GM12878 (cell line): ENCODE measurements around the gene FAP.

Source experiments
- CTCF ChIP-seq, 3 experiments: IDR thresholded peaks in 2 of 3; conservative IDR thresholded peaks in 1 of 3; 2 replicates each; pipeline ENCODE4 v1.5.1; 2011; ENCODE audit warnings: low read depth in 3 of 3, low read length in 3 of 3, mild to moderate bottlenecking in 3 of 3, control low read depth in 2 of 3, moderate library complexity in 2 of 3, inconsistent platforms in 1 of 3, mixed read lengths in 1 of 3; ENCODE audit not compliant: control insufficient read depth in 2 of 3, insufficient read depth in 1 of 3; ENCODE audit errors: extremely low read depth in 1 of 3
- EGR1 ChIP-seq, 2 experiments: IDR thresholded peaks; 1 replicate in 1 of 2; 2 replicates in 1 of 2; pipeline ENCODE4 v1.6.1; 2011 to 2012; ENCODE audit warnings: low read depth in 2 of 2, low read length in 2 of 2, borderline replicate concordance in 1 of 2, mild to moderate bottlenecking in 1 of 2, moderate library complexity in 1 of 2
- EP300 ChIP-seq, 2 experiments: fragments of 150-350 bp in 1 of 2; IDR thresholded peaks; 2 replicates each; pipeline ENCODE4 v1.6.1; 2011 to 2012; ENCODE audit warnings: low read depth in 2 of 2, low read length in 2 of 2, borderline replicate concordance in 1 of 2, improper control_type of control experiment in 1 of 2, inconsistent platforms in 1 of 2; ENCODE audit not compliant: control insufficient read depth in 1 of 2
- MTA2 ChIP-seq: fragments of 450-650 bp; IDR thresholded peaks from 2 replicates; pipeline ENCODE4 v1.6.1; 2016; ENCODE audit warnings: low read depth, mild to moderate bottlenecking, moderate library complexity
- MTA3 ChIP-seq: IDR thresholded peaks from 2 replicates; pipeline ENCODE4 v1.6.1; 2012; ENCODE audit warnings: low read length, inconsistent platforms, borderline replicate concordance
- NFIC ChIP-seq: IDR thresholded peaks from 2 replicates; pipeline ENCODE4 v1.6.1; 2012; ENCODE audit warnings: low read depth, mild to moderate bottlenecking, inconsistent platforms, low read length, moderate library complexity
- POLR2AphosphoS2 ChIP-seq: IDR thresholded peaks from 2 replicates; pipeline ENCODE4 v1.6.1; 2011; ENCODE audit warnings: low read depth, mild to moderate bottlenecking, low read length, improper control_type of control experiment, moderate library complexity
- RCOR1 ChIP-seq: conservative IDR thresholded peaks from 2 replicates; pipeline ENCODE4 v1.6.1; 2012; ENCODE audit warnings: low read depth, low read length, improper control_type of control experiment
- TAF1 ChIP-seq: IDR thresholded peaks from 2 replicates; pipeline ENCODE4 v1.6.1; 2011; ENCODE audit warnings: mild to moderate bottlenecking, low read depth, low read length, borderline replicate concordance
- TCF3 ChIP-seq: IDR thresholded peaks from 2 replicates; pipeline ENCODE4 v1.6.1; 2012; ENCODE audit warnings: low read depth, mild to moderate bottlenecking, low read length, borderline replicate concordance; ENCODE audit not compliant: insufficient read depth
- ZBED1 ChIP-seq: IDR thresholded peaks from 2 replicates; pipeline ENCODE4 v1.6.1; 2016; ENCODE audit warnings: borderline replicate concordance
- ZNF622 ChIP-seq: fragments of 450-650 bp; IDR thresholded peaks from 2 replicates; pipeline ENCODE4 v1.6.1; 2017; ENCODE audit warnings: mild to moderate bottlenecking, inconsistent platforms
- TF ChIP-seq, protein P1 (sequence below): IDR thresholded peaks from 2 replicates; pipeline ENCODE4 v1.6.1; 2011; ENCODE audit warnings: borderline replicate concordance, low read depth, mild to moderate bottlenecking, moderate library complexity, mixed read lengths, low read length; ENCODE audit not compliant: insufficient read depth; ENCODE audit errors: extremely low read length

DNA sequence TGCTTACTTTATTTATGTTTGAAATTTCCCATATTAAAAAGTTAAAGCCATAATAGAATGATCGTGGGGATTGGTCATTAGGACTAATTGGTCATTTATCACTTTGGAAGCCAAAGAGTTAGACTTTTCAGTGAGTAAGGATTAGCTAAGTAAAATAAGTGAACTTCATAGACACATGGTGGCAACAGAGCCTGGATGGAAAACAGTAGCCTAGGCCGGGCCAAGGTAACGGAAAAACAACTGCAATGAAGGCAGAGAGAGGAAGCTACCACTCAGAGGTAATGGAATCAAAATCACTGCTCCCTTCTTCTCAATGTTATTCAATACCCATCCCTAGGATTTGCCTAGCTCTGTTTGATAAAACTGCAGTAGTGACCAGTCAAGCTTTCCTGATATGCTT, 87.1 kb downstream of the FAP start:
- no peak for TF ChIP-seq ZBED1
- TF ChIP-seq CTCF (IDR thresholded peaks at IDR 0.05 in 2 of 3, conservative IDR thresholded peaks at IDR 0.05 in 1 of 3; ENCODE audit: control insufficient read depth in 2 of 3, extremely low read depth in 1 of 3, insufficient read depth in 1 of 3, low read depth in 3 of 3, low read length in 3 of 3) = no peak
- no peak for TF ChIP-seq ZNF622
- no peak for TF ChIP-seq TAF1
- no peak for TF ChIP-seq EP300 (IDR thresholded peaks at IDR 0.05; ENCODE audit: borderline replicate concordance in 1 of 2, control insufficient read depth in 1 of 2, low read depth in 2 of 2, low read length in 2 of 2)
- no peak for TF ChIP-seq EGR1 (IDR thresholded peaks at IDR 0.05; ENCODE audit: borderline replicate concordance in 1 of 2, low read depth in 2 of 2, low read length in 2 of 2)
- no peak for TF ChIP-seq RCOR1
- TF ChIP-seq MTA2 = no peak
- TF ChIP-seq, protein P1, sequence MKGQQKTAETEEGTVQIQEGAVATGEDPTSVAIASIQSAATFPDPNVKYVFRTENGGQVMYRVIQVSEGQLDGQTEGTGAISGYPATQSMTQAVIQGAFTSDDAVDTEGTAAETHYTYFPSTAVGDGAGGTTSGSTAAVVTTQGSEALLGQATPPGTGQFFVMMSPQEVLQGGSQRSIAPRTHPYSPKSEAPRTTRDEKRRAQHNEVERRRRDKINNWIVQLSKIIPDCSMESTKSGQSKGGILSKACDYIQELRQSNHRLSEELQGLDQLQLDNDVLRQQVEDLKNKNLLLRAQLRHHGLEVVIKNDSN = no peak
- TF ChIP-seq TCF3 = no peak
- TF ChIP-seq POLR2AphosphoS2 = no peak
- TF ChIP-seq NFIC = no peak
- no peak for TF ChIP-seq MTA3
